ENCODE measurements around the gene GNG8.

GNG8 gene

GRCh38 chr19:46624958-46625661, 10.9 kb downstream of the GNG8 start, which contains the start of gene PTGIR:
Gene PTGIR (minus strand): TSS chr19:46625089. CDS start chr19:46624225, 864 bp downstream.
- no peaks in the 10 kb centered on the region for H3K79me1 ChIP-seq (ENCODE audit: low read length)
- no CpG with 5 or more reads among the region's 13 CpGs for WGBS (ENCODE audit: extremely low coverage, insufficient coverage, low lambda C conversion rate)
- H3K4ac ChIP-seq (ENCODE audit: low read depth, low read length), result no peak within 1 kb of the TSS
- no peak within 1 kb of the TSS for H2AK5ac ChIP-seq (ENCODE audit: low read length)
- no peak within 1 kb of the TSS for H4K5ac ChIP-seq (ENCODE audit: low read length)
- peak; percentile 58 for DNase-seq
- H3K23ac ChIP-seq (ENCODE audit: low read length), result peak within 1 kb of the TSS; percentile 89
- H3K4me1 ChIP-seq (ENCODE audit: control insufficient read depth, low read depth, low read length), result peaks cover 2% of the 10 kb centered on the region
- H2BK5ac ChIP-seq (ENCODE audit: low read length), result no peak within 1 kb of the TSS
- no peak within 1 kb of the TSS for H3K4me3 ChIP-seq (ENCODE audit: low read length)
- H3K56ac ChIP-seq (ENCODE audit: low read length), result peak within 1 kb of the TSS; percentile 15
- no peak within 1 kb of the TSS for H2BK120ac ChIP-seq (ENCODE audit: low read depth, low read length)
- H3K79me2 ChIP-seq (ENCODE audit: control insufficient read depth, insufficient read depth, low read length), result no peaks in the 10 kb centered on the region
- no peaks in the 10 kb centered on the region for H3K36me3 ChIP-seq (ENCODE audit: control insufficient read depth, insufficient read depth, low read length)
- H3K18ac ChIP-seq (ENCODE audit: low read length), result no peak within 1 kb of the TSS
- no peak within 1 kb of the TSS for H3K9ac ChIP-seq (ENCODE audit: low read length)
- H3K27ac ChIP-seq (ENCODE audit: low read depth, low read length), result no peak within 1 kb of the TSS
- no peak within 1 kb of the TSS for H4K8ac ChIP-seq (ENCODE audit: low read depth, low read length)
- no peak within 1 kb of the TSS for H3K4me2 ChIP-seq (ENCODE audit: low read length)
- H3K27me3 ChIP-seq (ENCODE audit: insufficient read depth, low read length, poor library complexity), result no peaks in the 10 kb centered on the region
- no peak within 1 kb of the TSS for H2BK15ac ChIP-seq (replicated peaks; ENCODE audit: low read depth)

DNA sequence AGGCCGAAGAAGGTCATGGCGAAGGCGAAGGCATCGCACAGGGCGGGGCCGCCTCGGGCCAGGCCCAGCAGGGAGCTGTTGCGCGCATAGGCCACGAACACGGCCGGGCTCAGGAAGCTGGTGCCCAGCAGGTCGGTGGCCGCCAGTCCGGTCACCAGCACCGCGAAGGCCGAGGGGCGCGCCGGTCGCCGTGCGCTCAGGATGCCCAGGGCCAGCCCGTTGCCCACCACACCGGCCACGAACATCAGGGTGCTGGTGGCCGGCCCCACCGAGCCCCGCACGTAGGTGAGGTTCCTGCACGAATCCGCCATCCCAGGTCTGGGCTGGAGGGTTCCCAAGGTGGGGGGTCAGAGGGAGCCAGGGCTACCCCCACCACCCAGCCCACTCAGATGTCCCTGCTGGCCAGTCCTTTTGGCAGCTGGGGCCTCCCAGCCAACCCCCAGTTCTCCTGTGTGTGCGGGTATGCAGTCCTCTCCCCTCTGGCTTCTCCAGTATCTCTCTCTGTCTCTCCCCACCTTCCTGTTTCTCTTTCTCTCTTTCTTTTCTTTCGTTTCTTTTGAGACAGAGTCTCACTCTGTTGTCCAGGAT, 12.0 kb downstream of the GNG8 start:
- Histone ChIP-seq H4K8ac (ENCODE audit: low read depth, low read length) (no peak overlapping the region), H2BK5ac (ENCODE audit: low read length) (no peak overlapping the region), H3K79me2 (ENCODE audit: control insufficient read depth, insufficient read depth, low read length) (no peaks in the 10 kb centered on the region), H3K4ac (ENCODE audit: low read depth, low read length) (no peak overlapping the region), H2BK15ac (replicated peaks; ENCODE audit: low read depth) (no peak overlapping the region), H3K4me3 (ENCODE audit: low read length) (no peak overlapping the region), H3K23ac (ENCODE audit: low read length) (no peak overlapping the region), H3K27me3 (ENCODE audit: insufficient read depth, low read length, poor library complexity) (no peaks in the 10 kb centered on the region), H4K5ac (ENCODE audit: low read length) (no peak overlapping the region), H3K4me2 (ENCODE audit: low read length) (no peak overlapping the region), H2BK120ac (ENCODE audit: low read depth, low read length) (no peak overlapping the region), H3K4me1 (ENCODE audit: control insufficient read depth, low read depth, low read length) (peaks cover 2% of the 10 kb centered on the region), H3K36me3 (ENCODE audit: control insufficient read depth, insufficient read depth, low read length) (no peaks in the 10 kb centered on the region), H3K9ac (ENCODE audit: low read length) (no peak overlapping the region), H2AK5ac (ENCODE audit: low read length) (no peak overlapping the region), H3K79me1 (ENCODE audit: low read length) (no peaks in the 10 kb centered on the region), H3K56ac (ENCODE audit: low read length) (no peak overlapping the region), H3K18ac (ENCODE audit: low read length) (no peak overlapping the region), H3K27ac (ENCODE audit: low read depth, low read length) (no peak overlapping the region)
- DNase-seq, result no peak
- no CpG with 5 or more reads among the region's 35 CpGs for WGBS (ENCODE audit: extremely low coverage, insufficient coverage, low lambda C conversion rate)

DNA sequence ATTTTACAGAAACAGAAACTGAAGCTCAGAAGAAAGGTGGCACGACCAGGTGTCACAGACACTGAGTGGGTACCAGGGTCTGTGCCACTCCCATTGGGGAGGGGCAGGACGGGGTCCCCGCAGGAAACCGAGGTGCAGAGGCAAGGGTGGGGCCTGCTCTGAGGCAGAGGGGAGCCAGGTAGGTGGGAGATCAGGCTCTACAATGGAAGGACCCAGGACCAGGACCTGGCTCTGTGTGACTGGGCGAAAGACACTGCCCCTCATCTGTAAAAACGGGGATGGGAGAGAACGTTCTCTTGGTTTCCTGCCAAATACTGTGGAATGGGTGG, 13.9 kb downstream of the GNG8 start:
- peaks cover 2% of the 10 kb centered on the region for H3K4me1 ChIP-seq (ENCODE audit: control insufficient read depth, low read depth, low read length)
- no peak overlapping the region for H3K18ac ChIP-seq (ENCODE audit: low read length)
- no peak overlapping the region for H2BK120ac ChIP-seq (ENCODE audit: low read depth, low read length)
- DNase-seq, result no peak
- no peaks in the 10 kb centered on the region for H3K79me1 ChIP-seq (ENCODE audit: low read length)
- no peak overlapping the region for H3K4me3 ChIP-seq (ENCODE audit: low read length)
- no peak overlapping the region for H3K9ac ChIP-seq (ENCODE audit: low read length)
- H3K27ac ChIP-seq (ENCODE audit: low read depth, low read length), result no peak overlapping the region
- no peaks in the 10 kb centered on the region for H3K79me2 ChIP-seq (ENCODE audit: control insufficient read depth, insufficient read depth, low read length)
- no peak overlapping the region for H3K56ac ChIP-seq (ENCODE audit: low read length)
- WGBS (ENCODE audit: extremely low coverage, insufficient coverage, low lambda C conversion rate), result no CpG with 5 or more reads among the region's 7 CpGs
- no peak overlapping the region for H2AK5ac ChIP-seq (ENCODE audit: low read length)
- no peak overlapping the region for H2BK5ac ChIP-seq (ENCODE audit: low read length)
- H4K8ac ChIP-seq (ENCODE audit: low read depth, low read length), result no peak overlapping the region
- no peak overlapping the region for H4K5ac ChIP-seq (ENCODE audit: low read length)
- no peak overlapping the region for H2BK15ac ChIP-seq (replicated peaks; ENCODE audit: low read depth)
- H3K23ac ChIP-seq (ENCODE audit: low read length), result no peak overlapping the region
- H3K4ac ChIP-seq (ENCODE audit: low read depth, low read length), result no peak overlapping the region
- no peak overlapping the region for H3K4me2 ChIP-seq (ENCODE audit: low read length)
- H3K27me3 ChIP-seq (ENCODE audit: insufficient read depth, low read length, poor library complexity), result no peaks in the 10 kb centered on the region
- no peaks in the 10 kb centered on the region for H3K36me3 ChIP-seq (ENCODE audit: control insufficient read depth, insufficient read depth, low read length)

- H3K4me1 ChIP-seq (ENCODE audit: control insufficient read depth, low read depth, low read length), result peaks cover 2% of the 10 kb centered on the region
- no peak overlapping the region for H2BK15ac ChIP-seq (replicated peaks; ENCODE audit: low read depth)
- H3K27ac ChIP-seq (ENCODE audit: low read depth, low read length), result no peak overlapping the region
- no peak overlapping the region for H3K18ac ChIP-seq (ENCODE audit: low read length)
- no peak for DNase-seq
- no peaks in the 10 kb centered on the region for H3K79me2 ChIP-seq (ENCODE audit: control insufficient read depth, insufficient read depth, low read length)
- no peak overlapping the region for H3K4ac ChIP-seq (ENCODE audit: low read depth, low read length)
- H4K5ac ChIP-seq (ENCODE audit: low read length), result no peak overlapping the region
- no peak overlapping the region for H3K23ac ChIP-seq (ENCODE audit: low read length)
- H3K36me3 ChIP-seq (ENCODE audit: control insufficient read depth, insufficient read depth, low read length), result no peaks in the 10 kb centered on the region
- no peak overlapping the region for H3K4me2 ChIP-seq (ENCODE audit: low read length)
- H3K56ac ChIP-seq (ENCODE audit: low read length), result peak overlapping the region; percentile 36
- no peak overlapping the region for H4K8ac ChIP-seq (ENCODE audit: low read depth, low read length)
- no peak overlapping the region for H3K9ac ChIP-seq (ENCODE audit: low read length)
- H2BK5ac ChIP-seq (ENCODE audit: low read length), result peak overlapping the region; percentile 5
- no peak overlapping the region for H3K4me3 ChIP-seq (ENCODE audit: low read length)
- no CpG with 5 or more reads among the region's 32 CpGs for WGBS (ENCODE audit: extremely low coverage, insufficient coverage, low lambda C conversion rate)
- H2BK120ac ChIP-seq (ENCODE audit: low read depth, low read length), result no peak overlapping the region
- H3K79me1 ChIP-seq (ENCODE audit: low read length), result no peaks in the 10 kb centered on the region
- no peaks in the 10 kb centered on the region for H3K27me3 ChIP-seq (ENCODE audit: insufficient read depth, low read length, poor library complexity)
- H2AK5ac ChIP-seq (ENCODE audit: low read length), result no peak overlapping the region
Observed at GRCh38 chr19:46621191-46622117, 14.5 kb downstream of the GNG8 start.

DNA sequence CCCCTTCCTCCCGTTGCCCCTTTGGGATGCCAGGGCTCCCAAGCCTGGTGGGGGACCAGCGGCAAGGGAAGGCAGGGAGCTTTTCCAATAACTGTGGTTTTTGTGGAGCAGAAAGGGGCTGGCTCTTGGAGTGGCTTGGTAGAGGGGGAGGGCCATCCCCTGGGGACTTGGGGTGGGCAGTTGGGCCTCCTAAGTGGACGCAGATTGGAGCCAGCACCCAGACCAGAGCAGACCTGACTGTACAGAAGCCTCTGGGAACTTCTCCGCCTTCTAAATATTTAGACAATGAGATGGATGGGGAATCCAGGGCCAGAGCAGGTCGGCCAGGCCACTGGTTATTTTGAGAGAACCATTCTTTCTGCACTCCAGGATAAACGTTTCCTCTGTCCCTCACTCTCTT, 15.3 kb downstream of the GNG8 start:
- Histone ChIP-seq H3K27me3 (ENCODE audit: insufficient read depth, low read length, poor library complexity) (no peaks in the 10 kb centered on the region), H2BK15ac (replicated peaks; ENCODE audit: low read depth) (no peak overlapping the region), H3K4ac (ENCODE audit: low read depth, low read length) (no peak overlapping the region), H3K79me2 (ENCODE audit: control insufficient read depth, insufficient read depth, low read length) (no peaks in the 10 kb centered on the region), H3K79me1 (ENCODE audit: low read length) (no peaks in the 10 kb centered on the region), H3K9ac (ENCODE audit: low read length) (no peak overlapping the region), H3K18ac (ENCODE audit: low read length) (no peak overlapping the region), H2AK5ac (ENCODE audit: low read length) (no peak overlapping the region), H3K27ac (ENCODE audit: low read depth, low read length) (no peak overlapping the region), H4K5ac (ENCODE audit: low read length) (no peak overlapping the region), H2BK5ac (ENCODE audit: low read length) (no peak overlapping the region), H3K4me1 (ENCODE audit: control insufficient read depth, low read depth, low read length) (peaks cover 2% of the 10 kb centered on the region), H3K36me3 (ENCODE audit: control insufficient read depth, insufficient read depth, low read length) (no peaks in the 10 kb centered on the region), H4K8ac (ENCODE audit: low read depth, low read length) (no peak overlapping the region), H2BK120ac (ENCODE audit: low read depth, low read length) (no peak overlapping the region), H3K56ac (ENCODE audit: low read length) (no peak overlapping the region), H3K4me2 (ENCODE audit: low read length) (no peak overlapping the region), H3K23ac (ENCODE audit: low read length) (no peak overlapping the region), H3K4me3 (ENCODE audit: low read length) (no peak overlapping the region)
- no peak for DNase-seq
- no CpG with 5 or more reads among the region's 6 CpGs for WGBS (ENCODE audit: extremely low coverage, insufficient coverage, low lambda C conversion rate)

Data from mesendoderm (in vitro differentiated cells).